Smooth muscle cell (in vitro differentiated cells): ENCODE measurements around the gene DLEC1. TPM values are rescaled to one million over a fixed set of nuclear protein-coding genes. Genes with fewer than 3 reads are reported as not detected.

Experiments used
- DNase-seq: peaks from one replicate; lab custom pipeline; 2025; ENCODE audit not compliant: unreplicated experiment; lab: John Stamatoyannopoulos, UW
- H2AFZ ChIP-seq: fragments of 200-600 bp; sonication (generic); 2 replicates; pipeline ENCODE4 v1.6.0; 2016; ENCODE audit warnings: antibody characterized with exemption, low read depth, mild to moderate bottlenecking
- H3F3A ChIP-seq: fragments of 200-600 bp; sonication (generic); 2 replicates; pipeline ENCODE4 v1.6.0; 2017; ENCODE audit warnings: antibody characterized with exemption, low read depth
- H3K27ac ChIP-seq: fragments of 200-600 bp; sonication (generic); 2 replicates; pipeline ENCODE4 v1.5.1; 2016; ENCODE audit warnings: low read depth, mild to moderate bottlenecking
- H3K27me3 ChIP-seq: fragments of 200-600 bp; sonication (generic); 2 replicates; pipeline ENCODE4 v1.6.1; 2016; ENCODE audit warnings: low read depth, mild to moderate bottlenecking
- H3K36me3 ChIP-seq: fragments of 200-600 bp; sonication (generic); 2 replicates; pipeline ENCODE4 v1.5.1; 2016; ENCODE audit warnings: low read depth
- H3K4me1 ChIP-seq: fragments of 200-600 bp; sonication (generic); 2 replicates; pipeline ENCODE4 v1.5.1; 2016; ENCODE audit warnings: low read depth
- H3K4me2 ChIP-seq: fragments of 200-600 bp; sonication (generic); 2 replicates; pipeline ENCODE4 v1.6.0; 2016; ENCODE audit warnings: mild to moderate bottlenecking
- H3K4me3 ChIP-seq: fragments of 200-600 bp; sonication (generic); 2 replicates; pipeline ENCODE4 v1.5.1; 2016; ENCODE audit warnings: mild to moderate bottlenecking
- H3K79me2 ChIP-seq: fragments of 200-600 bp; sonication (generic); 2 replicates; pipeline ENCODE4 v1.6.0; 2016; ENCODE audit warnings: low read depth, mild to moderate bottlenecking
- H3K9ac ChIP-seq: fragments of 200-600 bp; sonication (generic); 2 replicates; pipeline ENCODE4 v1.6.0; 2016; ENCODE audit warnings: low read depth
- H3K9me3 ChIP-seq: fragments of 200-600 bp; sonication (generic); replicated peaks from 2 replicates; pipeline ENCODE4 v1.5.1; 2016; ENCODE audit warnings: low read depth
- H4K20me1 ChIP-seq: fragments of 200-600 bp; sonication (generic); 2 replicates; pipeline ENCODE4 v1.6.0; 2016; ENCODE audit warnings: low read depth
- CTCF ChIP-seq: fragments of 200-600 bp; sonication (generic); IDR thresholded peaks from 2 replicates; pipeline ENCODE4 v1.5.1; 2017; ENCODE audit warnings: borderline replicate concordance, mild to moderate bottlenecking, antibody characterized with exemption; ENCODE audit not compliant: insufficient read depth, poor library complexity, severe bottlenecking
- WGBS: methylation state at CpG from one replicate; pipeline ENCODE4 v1.1.7; 2016; ENCODE audit warnings: low lambda C conversion rate; 5-methylcytosine and 5-hydroxymethylcytosine counted together
- polyA plus RNA-seq: library from polyadenylated mRNA; unstranded; fragments of >200 nt; fragmentation: Nextera tagmentation; extraction: Ambion mirVana; gene quantifications from 2 replicates; pipeline ENCODE4 v1.2.1, GENCODE V29; 2016
- total RNA-seq: library from RNA; depleted of rRNA; stranded (reverse); fragments of >200 nt; gene quantifications from 2 replicates; pipeline ENCODE4 v1.2.3, GENCODE V29; 2014

Gene DLEC1
- total and polyA plus RNA-seq, 2 experiments from 2014 or later: 0.27 to 0.61 TPM

GRCh38 chr3:38167591-38167990 is 128.6 kb downstream of the DLEC1 start:
- no peak for TF ChIP-seq CTCF
- no peak for DNase-seq
- H3K9ac ChIP-seq: peak overlapping the region; percentile 92

GRCh38 chr3:38168151-38169026 is 129.4 kb downstream of the DLEC1 start:
- no peak for TF ChIP-seq CTCF
- peak overlapping the region; percentile 89 for H3K4me2 ChIP-seq

More at GRCh38 chr3:38167591-38167990, 128.6 kb downstream of the DLEC1 start:
- peaks cover 68% of the 10 kb centered on the region for H3K79me2 ChIP-seq
- peak overlapping the region; percentile 25 for H3K4me3 ChIP-seq
- no peaks in the 10 kb centered on the region for H3K27me3 ChIP-seq
- peaks cover 21% of the 10 kb centered on the region for H3F3A ChIP-seq
- 90% methylated on average over 4 of the region's 4 CpGs for WGBS
- peaks cover 29% of the 10 kb centered on the region for H3K4me1 ChIP-seq
- H3K27ac ChIP-seq: peak overlapping the region; percentile 99
- H3K9me3 ChIP-seq: no peaks in the 10 kb centered on the region
- H3K4me2 ChIP-seq: peak overlapping the region; percentile 89
- no peak overlapping the region for H2AFZ ChIP-seq
- H3K36me3 ChIP-seq: no peaks in the 10 kb centered on the region
- peaks cover 49% of the 10 kb centered on the region for H4K20me1 ChIP-seq

GRCh38 chr3:38169027-38169317 is 130.0 kb downstream of the DLEC1 start:
- Histone ChIP-seq H3K79me2 (peaks cover 82% of the 10 kb centered on the region), H3K27me3 (no peaks in the 10 kb centered on the region), H3K9me3 (no peaks in the 10 kb centered on the region), H3K36me3 (no peaks in the 10 kb centered on the region), H4K20me1 (peaks cover 63% of the 10 kb centered on the region), H3K4me1 (peaks cover 29% of the 10 kb centered on the region), H3K4me3 (no peak overlapping the region), H2AFZ (no peak overlapping the region), H3K9ac (peak overlapping the region; percentile 92), H3F3A (peaks cover 21% of the 10 kb centered on the region), H3K27ac (peak overlapping the region; percentile 99), H3K4me2 (peak overlapping the region; percentile 89)
- no peak for TF ChIP-seq CTCF
- no peak for DNase-seq
- 32% methylated on average over 1 of the region's 1 CpG for WGBS

More at GRCh38 chr3:38168151-38169026, 129.4 kb downstream of the DLEC1 start:
- Histone ChIP-seq H3K4me1 (peaks cover 29% of the 10 kb centered on the region), H2AFZ (no peak overlapping the region), H3K79me2 (peaks cover 76% of the 10 kb centered on the region), H3K9ac (peak overlapping the region; percentile 92), H4K20me1 (peaks cover 57% of the 10 kb centered on the region), H3K36me3 (no peaks in the 10 kb centered on the region), H3K27ac (peak overlapping the region; percentile 99), H3K4me3 (peak overlapping the region; percentile 25), H3K9me3 (no peaks in the 10 kb centered on the region), H3K27me3 (no peaks in the 10 kb centered on the region), H3F3A (peaks cover 23% of the 10 kb centered on the region)
- WGBS: 31% methylated on average over 4 of the region's 4 CpGs
- DNase-seq: no peak

- DNase-seq: no peak
- H2AFZ ChIP-seq: no peak overlapping the region
Observed at GRCh38 chr3:38170722-38171121, 131.7 kb downstream of the DLEC1 start.

More at GRCh38 chr3:38170722-38171121, 131.7 kb downstream of the DLEC1 start:
- H3K36me3 ChIP-seq: no peaks in the 10 kb centered on the region
- peaks cover 81% of the 10 kb centered on the region for H4K20me1 ChIP-seq
- H3K9me3 ChIP-seq: no peaks in the 10 kb centered on the region
- H3K4me1 ChIP-seq: peaks cover 25% of the 10 kb centered on the region
- no peak for TF ChIP-seq CTCF
- no peak overlapping the region for H3K4me2 ChIP-seq
- no peaks in the 10 kb centered on the region for H3K27me3 ChIP-seq
- 91% methylated on average over 4 of the region's 4 CpGs for WGBS
- H3K79me2 ChIP-seq: peaks cover 96% of the 10 kb centered on the region
- H3K27ac ChIP-seq: peak overlapping the region; percentile 5
- H3F3A ChIP-seq: peaks cover 29% of the 10 kb centered on the region
- H3K4me3 ChIP-seq: no peak overlapping the region
- no peak overlapping the region for H3K9ac ChIP-seq
